ENCODE measurements around the gene ATP6V0E1. TPM values are rescaled to one million over a fixed set of nuclear protein-coding genes. Genes with fewer than 3 reads are reported as not detected.

The ATP6V0E1 gene
- total and polyA plus RNA-seq, 2 experiments from 2014 or later, result 75.9 to 250 TPM

DNA sequence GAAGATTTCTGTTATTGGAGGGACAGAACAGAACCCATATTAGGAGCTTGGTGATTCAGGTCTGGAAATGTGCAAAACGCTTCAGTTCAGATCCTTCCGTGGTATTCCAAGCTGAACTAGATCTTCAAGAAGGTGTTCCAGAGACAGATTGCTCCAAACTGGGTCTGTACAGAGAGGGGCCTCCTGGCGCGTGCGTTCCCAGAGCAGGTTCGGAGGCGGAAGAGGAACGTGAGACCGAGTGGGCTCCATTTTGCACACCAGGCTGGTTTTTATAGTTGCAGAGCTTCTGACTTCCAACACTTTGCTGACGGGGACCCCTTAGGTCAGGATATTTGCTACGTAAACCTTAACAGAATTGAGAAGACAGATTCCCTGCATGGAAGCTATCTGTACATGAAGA is 41.0 kb upstream of the ATP6V0E1 start:
- TF ChIP-seq EZH2phosphoT487 (IDR thresholded peaks at IDR 0.05; ENCODE audit: unreplicated experiment) (no peak), POLR2AphosphoS5 (IDR thresholded peaks at IDR 0.05; ENCODE audit: low read depth) (no peak), NANOG (IDR thresholded peaks at IDR 0.05; ENCODE audit: borderline replicate concordance) (no peak), CREB1 (CRISPR knock-in tag; IDR thresholded peaks at IDR 0.05; ENCODE audit: low read depth) (no peak)
- TF ChIP-seq, protein P1, sequence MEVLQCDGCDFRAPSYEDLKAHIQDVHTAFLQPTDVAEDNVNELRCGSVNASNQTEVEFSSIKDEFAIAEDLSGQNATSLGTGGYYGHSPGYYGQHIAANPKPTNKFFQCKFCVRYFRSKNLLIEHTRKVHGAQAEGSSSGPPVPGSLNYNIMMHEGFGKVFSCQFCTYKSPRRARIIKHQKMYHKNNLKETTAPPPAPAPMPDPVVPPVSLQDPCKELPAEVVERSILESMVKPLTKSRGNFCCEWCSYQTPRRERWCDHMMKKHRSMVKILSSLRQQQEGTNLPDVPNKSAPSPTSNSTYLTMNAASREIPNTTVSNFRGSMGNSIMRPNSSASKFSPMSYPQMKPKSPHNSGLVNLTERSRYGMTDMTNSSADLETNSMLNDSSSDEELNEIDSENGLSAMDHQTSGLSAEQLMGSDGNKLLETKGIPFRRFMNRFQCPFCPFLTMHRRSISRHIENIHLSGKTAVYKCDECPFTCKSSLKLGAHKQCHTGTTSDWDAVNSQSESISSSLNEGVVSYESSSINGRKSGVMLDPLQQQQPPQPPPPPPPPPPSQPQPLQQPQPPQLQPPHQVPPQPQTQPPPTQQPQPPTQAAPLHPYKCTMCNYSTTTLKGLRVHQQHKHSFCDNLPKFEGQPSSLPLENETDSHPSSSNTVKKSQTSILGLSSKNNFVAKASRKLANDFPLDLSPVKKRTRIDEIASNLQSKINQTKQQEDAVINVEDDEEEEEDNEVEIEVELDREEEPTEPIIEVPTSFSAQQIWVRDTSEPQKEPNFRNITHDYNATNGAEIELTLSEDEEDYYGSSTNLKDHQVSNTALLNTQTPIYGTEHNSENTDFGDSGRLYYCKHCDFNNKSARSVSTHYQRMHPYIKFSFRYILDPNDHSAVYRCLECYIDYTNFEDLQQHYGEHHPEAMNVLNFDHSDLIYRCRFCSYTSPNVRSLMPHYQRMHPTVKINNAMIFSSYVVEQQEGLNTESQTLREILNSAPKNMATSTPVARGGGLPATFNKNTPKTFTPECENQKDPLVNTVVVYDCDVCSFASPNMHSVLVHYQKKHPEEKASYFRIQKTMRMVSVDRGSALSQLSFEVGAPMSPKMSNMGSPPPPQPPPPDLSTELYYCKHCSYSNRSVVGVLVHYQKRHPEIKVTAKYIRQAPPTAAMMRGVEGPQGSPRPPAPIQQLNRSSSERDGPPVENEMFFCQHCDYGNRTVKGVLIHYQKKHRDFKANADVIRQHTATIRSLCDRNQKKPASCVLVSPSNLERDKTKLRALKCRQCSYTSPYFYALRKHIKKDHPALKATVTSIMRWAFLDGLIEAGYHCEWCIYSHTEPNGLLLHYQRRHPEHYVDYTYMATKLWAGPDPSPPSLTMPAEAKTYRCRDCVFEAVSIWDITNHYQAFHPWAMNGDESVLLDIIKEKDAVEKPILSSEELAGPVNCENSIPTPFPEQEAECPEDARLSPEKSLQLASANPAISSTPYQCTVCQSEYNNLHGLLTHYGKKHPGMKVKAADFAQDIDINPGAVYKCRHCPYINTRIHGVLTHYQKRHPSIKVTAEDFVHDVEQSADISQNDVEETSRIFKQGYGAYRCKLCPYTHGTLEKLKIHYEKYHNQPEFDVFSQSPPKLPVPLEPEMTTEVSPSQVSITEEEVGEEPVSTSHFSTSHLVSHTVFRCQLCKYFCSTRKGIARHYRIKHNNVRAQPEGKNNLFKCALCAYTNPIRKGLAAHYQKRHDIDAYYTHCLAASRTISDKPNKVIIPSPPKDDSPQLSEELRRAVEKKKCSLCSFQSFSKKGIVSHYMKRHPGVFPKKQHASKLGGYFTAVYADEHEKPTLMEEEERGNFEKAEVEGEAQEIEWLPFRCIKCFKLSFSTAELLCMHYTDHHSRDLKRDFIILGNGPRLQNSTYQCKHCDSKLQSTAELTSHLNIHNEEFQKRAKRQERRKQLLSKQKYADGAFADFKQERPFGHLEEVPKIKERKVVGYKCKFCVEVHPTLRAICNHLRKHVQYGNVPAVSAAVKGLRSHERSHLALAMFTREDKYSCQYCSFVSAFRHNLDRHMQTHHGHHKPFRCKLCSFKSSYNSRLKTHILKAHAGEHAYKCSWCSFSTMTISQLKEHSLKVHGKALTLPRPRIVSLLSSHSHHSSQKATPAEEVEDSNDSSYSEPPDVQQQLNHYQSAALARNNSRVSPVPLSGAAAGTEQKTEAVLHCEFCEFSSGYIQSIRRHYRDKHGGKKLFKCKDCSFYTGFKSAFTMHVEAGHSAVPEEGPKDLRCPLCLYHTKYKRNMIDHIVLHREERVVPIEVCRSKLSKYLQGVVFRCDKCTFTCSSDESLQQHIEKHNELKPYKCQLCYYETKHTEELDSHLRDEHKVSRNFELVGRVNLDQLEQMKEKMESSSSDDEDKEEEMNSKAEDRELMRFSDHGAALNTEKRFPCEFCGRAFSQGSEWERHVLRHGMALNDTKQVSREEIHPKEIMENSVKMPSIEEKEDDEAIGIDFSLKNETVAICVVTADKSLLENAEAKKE (CRISPR knock-in tag; IDR thresholded peaks at IDR 0.05), result no peak
- Mint-ChIP-seq H3K9me3 (no peaks in the 10 kb centered on the region), H3K4me1 (peaks cover 14% of the 10 kb centered on the region), H3K27me3 (ENCODE audit: insufficient read depth, low read depth, poor library complexity) (peaks cover 13% of the 10 kb centered on the region), H3K36me3 (ENCODE audit: low read depth) (peaks cover 43% of the 10 kb centered on the region), H3K27ac (peak overlapping the region; percentile 6; the same call in 1 of the 2 replicates), H3K4me3 (no peak overlapping the region)
- Histone ChIP-seq H3K9me2 (ENCODE audit: insufficient read depth) (no peaks in the 10 kb centered on the region), H3K79me2 (replicated peaks; ENCODE audit: insufficient read depth) (no peaks in the 10 kb centered on the region), H3F3A (replicated peaks; ENCODE audit: low read depth) (no peaks in the 10 kb centered on the region), H3K4me1 (ENCODE audit: insufficient read depth) (peaks cover 8% of the 10 kb centered on the region; the same call in 1 of the 2 replicates), H4K20me1 (replicated peaks; ENCODE audit: insufficient read depth) (no peaks in the 10 kb centered on the region; the same call in 1 of the 2 replicates), H3K4me2 (peak overlapping the region; percentile 65), H3K4me3 (no peak overlapping the region), H3K36me3 (ENCODE audit: insufficient read depth) (no peaks in the 10 kb centered on the region; the same call in 1 of the 2 replicates), H2AFZ (no peak overlapping the region), H3K27me3 (ENCODE audit: insufficient read depth) (no peaks in the 10 kb centered on the region), H3K27ac (ENCODE audit: low read depth) (peak overlapping the region; percentile 79)
- no peak for ATAC-seq
- DNase-seq (ENCODE audit: low spot score), result no peak

DNA sequence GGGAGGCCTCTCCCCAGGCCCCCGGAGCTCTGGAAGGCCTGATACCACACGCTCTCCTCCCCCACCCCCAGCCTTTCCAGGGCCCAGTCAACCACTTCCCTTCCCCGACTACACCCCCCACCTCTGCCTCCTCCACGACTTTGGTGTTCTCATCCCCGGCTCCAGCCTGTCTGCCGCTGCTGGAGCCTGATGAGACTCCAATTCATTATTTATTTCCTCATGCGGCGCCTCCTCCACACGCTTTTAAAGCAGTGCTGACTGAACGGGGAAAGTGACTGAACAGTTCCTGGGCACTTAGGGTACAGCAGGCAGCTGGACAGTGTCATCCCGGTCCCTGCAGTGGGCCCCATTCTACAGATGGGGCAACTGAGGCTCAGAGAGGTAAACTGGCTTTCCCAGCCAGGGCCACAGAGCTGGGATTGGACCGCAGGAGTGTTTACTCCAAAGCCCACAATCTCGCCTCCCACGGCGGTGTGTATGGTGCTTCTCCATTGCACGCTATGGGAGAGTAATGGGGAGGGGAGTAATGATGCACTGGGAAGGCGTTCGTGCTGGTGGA is 40.2 kb upstream of the ATP6V0E1 start:
- no peak overlapping the region for H3K27ac Mint-ChIP-seq
- H3K4me2 ChIP-seq, result peak overlapping the region; percentile 65
- DNase-seq (ENCODE audit: low spot score) (peak; percentile 71), ATAC-seq (peak; percentile 80)
- H3K4me3 Mint-ChIP-seq, result no peak overlapping the region
- H3K4me3 ChIP-seq, result no peak overlapping the region
- H3K36me3 ChIP-seq (ENCODE audit: insufficient read depth), result no peaks in the 10 kb centered on the region; the same call in 1 of the 2 replicates
- H3K36me3 Mint-ChIP-seq (ENCODE audit: low read depth), result peaks cover 38% of the 10 kb centered on the region
- no peaks in the 10 kb centered on the region for H3K9me2 ChIP-seq (ENCODE audit: insufficient read depth)
- peaks cover 16% of the 10 kb centered on the region for H3K27me3 Mint-ChIP-seq (ENCODE audit: insufficient read depth, low read depth, poor library complexity)
- no peaks in the 10 kb centered on the region for H3K79me2 ChIP-seq (replicated peaks; ENCODE audit: insufficient read depth)
- H3K4me1 ChIP-seq (ENCODE audit: insufficient read depth), result peaks cover 8% of the 10 kb centered on the region; the same call in 1 of the 2 replicates
- no peak overlapping the region for H3K27ac ChIP-seq (ENCODE audit: low read depth)
- H3F3A ChIP-seq (replicated peaks; ENCODE audit: low read depth), result no peaks in the 10 kb centered on the region
- H3K27me3 ChIP-seq (ENCODE audit: insufficient read depth), result no peaks in the 10 kb centered on the region
- no peaks in the 10 kb centered on the region; the same call in 1 of the 2 replicates for H4K20me1 ChIP-seq (replicated peaks; ENCODE audit: insufficient read depth)
- H3K4me1 Mint-ChIP-seq, result peaks cover 14% of the 10 kb centered on the region
- H2AFZ ChIP-seq, result no peak overlapping the region
- H3K9me3 Mint-ChIP-seq, result no peaks in the 10 kb centered on the region
- TF ChIP-seq ZNF331 (CRISPR knock-in tag; IDR thresholded peaks at IDR 0.05; ENCODE audit: low read depth) (no peak), NANOG (IDR thresholded peaks at IDR 0.05; ENCODE audit: borderline replicate concordance) (no peak), STAT1 (IDR thresholded peaks at IDR 0.05; ENCODE audit: unreplicated experiment) (no peak), EZH2 (IDR thresholded peaks at IDR 0.05; ENCODE audit: low read depth, unreplicated experiment) (no peak), JUNB (IDR thresholded peaks at IDR 0.05; ENCODE audit: unreplicated experiment) (no peak), CREB1 (CRISPR knock-in tag; IDR thresholded peaks at IDR 0.05; ENCODE audit: low read depth) (no peak)

Measured in GM23338 (cell line).